Left ventricle myocardium superior (tissue), 1 donor: ENCODE data around the gene HNRNPM. TPM values are rescaled to one million over a fixed set of nuclear protein-coding genes. Genes with fewer than 3 reads are reported as not detected.

ENCODE experiments used
- ATAC-seq: fragments of 200-7000 bp; cut with Tn5 transposase; one replicate; pipeline ENCODE4 v1.9.1; 2020; ENCODE audit warnings: mild to moderate bottlenecking, moderate library complexity
- DNase-seq: peaks from one replicate; pipeline ENCODE4 v3.0.0-alpha.2; 2020
- intact Hi-C: fragments of 100-400 bp; cut with micrococcal nuclease; formaldehyde crosslinking; loops from one replicate; pipeline ENCODE4 v1.11.0; 2022
- total RNA-seq: library from RNA; stranded (reverse); fragmentation: NEBNext Ultra II Directional; extraction: Animal tissue kit (Norgen Biotek cat#: 25700); gene quantifications from one replicate; pipeline ENCODE4 v1.2.1, GENCODE V29; 2021
- donor health status: DM: no; HTN: yes; CAD: no; lungs with severe emphysema.

The HNRNPM gene
- total RNA-seq, 1 donor from 2014 or later, result 129 TPM

- no peak for ATAC-seq
These were observed 74.6 kb downstream of the HNRNPM start for GRCh38 chr19:8519388-8519787.

GRCh38 chr19:8525401-8525684 is 80.6 kb downstream of the HNRNPM start:
- intact Hi-C loops, result no loop called here
- ATAC-seq, result no peak
- no peak for DNase-seq

More at GRCh38 chr19:8519388-8519787, 74.6 kb downstream of the HNRNPM start:
- intact Hi-C loops, result no loop called here
- no peak for DNase-seq

- ATAC-seq (peak; percentile 81), DNase-seq (peak; percentile 93)
- intact Hi-C loops, result no loop called here
These were observed 81.7 kb downstream of the HNRNPM start for GRCh38 chr19:8526345-8527091.

- ATAC-seq (no peak), DNase-seq (no peak)
- intact Hi-C loops, result no loop called here
These were observed 83.7 kb downstream of the HNRNPM start for GRCh38 chr19:8528500-8528899.

- intact Hi-C loops, result no loop called here
- no peak for ATAC-seq
These were observed 84.7 kb downstream of the HNRNPM start for GRCh38 chr19:8529369-8530006.

GRCh38 chr19:8530061-8530679 is 85.4 kb downstream of the HNRNPM start:
- intact Hi-C loops, result no loop called here
- ATAC-seq (no peak), DNase-seq (no peak)

More at GRCh38 chr19:8529369-8530006, 84.7 kb downstream of the HNRNPM start:
- DNase-seq, result no peak

- intact Hi-C loops, result no loop called here
- no peak for ATAC-seq
These were observed 86.7 kb downstream of the HNRNPM start for GRCh38 chr19:8531470-8531869.

GRCh38 chr19:8532225-8532624 is 87.5 kb downstream of the HNRNPM start:
- ATAC-seq, result no peak
- intact Hi-C loops, result no loop called here
- no peak for DNase-seq

More at GRCh38 chr19:8531470-8531869, 86.7 kb downstream of the HNRNPM start:
- DNase-seq, result no peak

- ATAC-seq, result no peak
- intact Hi-C loops, result no loop called here
- DNase-seq, result no peak
These were observed 91.5 kb downstream of the HNRNPM start for GRCh38 chr19:8536282-8536681.

GRCh38 chr19:8537099-8537498 is 92.3 kb downstream of the HNRNPM start:
- ATAC-seq (no peak), DNase-seq (no peak)
- intact Hi-C loops, result no loop called here

Other genes starting within 250 kb of the HNRNPM start
- gene CERS4, start 235.6 kb upstream of the HNRNPM start, total RNA-seq, result 20.9 TPM
- gene CD320, start 136.6 kb upstream of the HNRNPM start, total RNA-seq, result 37.9 TPM
- 134 TPM for gene NDUFA7, start 123.6 kb upstream of the HNRNPM start, total RNA-seq
- gene RPS28, start 123.5 kb upstream of the HNRNPM start, total RNA-seq, result 1,189 TPM
- gene KANK3, start 101.7 kb upstream of the HNRNPM start, total RNA-seq, result 22.8 TPM
- 11.7 TPM for gene ANGPTL4, start 80.8 kb upstream of the HNRNPM start, total RNA-seq
- gene RAB11B, start 54.6 kb upstream of the HNRNPM start, total RNA-seq, result 162 TPM
- 97.0 TPM for gene MARCHF2, start 31.7 kb upstream of the HNRNPM start, total RNA-seq
- 0.59 TPM for gene PRAM1, start 57.7 kb downstream of the HNRNPM start, total RNA-seq
- gene ZNF414, start 69.2 kb downstream of the HNRNPM start, total RNA-seq, result 12.9 TPM
- 8.0 TPM for gene MYO1F, start 132.5 kb downstream of the HNRNPM start, total RNA-seq
- gene ADAMTS10, start 165.7 kb downstream of the HNRNPM start, total RNA-seq, result 10.0 TPM
- gene NFILZ, start 185.7 kb downstream of the HNRNPM start, total RNA-seq, result not detected